Measurements from ENCODE around the gene CEP70. TPM values are rescaled to one million over a fixed set of nuclear protein-coding genes. Genes with fewer than 3 reads are reported as not detected.

The CEP70 gene
- total RNA-seq, 4 donors from 2014 or later = 11.2 to 57.8 (median 23.0) TPM

- no peak for DNase-seq
- Histone ChIP-seq H3K27me3 (no peaks in the 10 kb centered on the region), H3K36me3 (no peaks in the 10 kb centered on the region), H3K4me3 (no peak overlapping the region), H3K4me1 (no peaks in the 10 kb centered on the region), H3K9me3 (no peaks in the 10 kb centered on the region), H3K27ac (no peak overlapping the region)
- TF ChIP-seq POLR2A (IDR thresholded peaks at IDR 0.05) (no peak), CTCF (IDR thresholded peaks at IDR 0.05) (no peak)
Measured at GRCh38 chr3:138472141-138472825, 121.8 kb downstream of the CEP70 start.

GRCh38 chr3:138471481-138471880 lies 122.6 kb downstream of the CEP70 start:
- Histone ChIP-seq H3K4me3 (no peak overlapping the region), H3K27me3 (no peaks in the 10 kb centered on the region), H3K4me1 (no peaks in the 10 kb centered on the region), H3K9me3 (no peaks in the 10 kb centered on the region), H3K36me3 (no peaks in the 10 kb centered on the region), H3K27ac (peak overlapping the region in 1 of 4 donors; percentile 6)
- no peak for DNase-seq
- no peak for TF ChIP-seq CTCF (IDR thresholded peaks at IDR 0.05)
- no peak for TF ChIP-seq POLR2A (IDR thresholded peaks at IDR 0.05)

- no peaks in the 10 kb centered on the region for H3K4me1 ChIP-seq
- H3K27ac ChIP-seq = peak overlapping the region in 1 of 4 donors; percentile 6
- no peak overlapping the region for H3K4me3 ChIP-seq
- H3K27me3 ChIP-seq = no peaks in the 10 kb centered on the region
- no peaks in the 10 kb centered on the region for H3K9me3 ChIP-seq
- no peak for DNase-seq
- H3K36me3 ChIP-seq = no peaks in the 10 kb centered on the region
- TF ChIP-seq CTCF (IDR thresholded peaks at IDR 0.05) = no peak
Measured at GRCh38 chr3:138470687-138471086, 123.4 kb downstream of the CEP70 start.

GRCh38 chr3:138469874-138470273 lies 124.2 kb downstream of the CEP70 start:
- Histone ChIP-seq H3K36me3 (no peaks in the 10 kb centered on the region), H3K4me1 (no peaks in the 10 kb centered on the region), H3K9me3 (no peaks in the 10 kb centered on the region), H3K27ac (no peak overlapping the region), H3K27me3 (no peaks in the 10 kb centered on the region), H3K4me3 (no peak overlapping the region)
- no peak for DNase-seq
- TF ChIP-seq CTCF (IDR thresholded peaks at IDR 0.05) = no peak
- TF ChIP-seq POLR2A (IDR thresholded peaks at IDR 0.05) = no peak

GRCh38 chr3:138468886-138469285 lies 125.2 kb downstream of the CEP70 start:
- no peaks in the 10 kb centered on the region for H3K4me1 ChIP-seq
- no peaks in the 10 kb centered on the region for H3K36me3 ChIP-seq
- H3K27me3 ChIP-seq = no peaks in the 10 kb centered on the region
- H3K27ac ChIP-seq = no peak overlapping the region
- DNase-seq = no peak
- TF ChIP-seq POLR2A (IDR thresholded peaks at IDR 0.05) = no peak
- TF ChIP-seq CTCF (IDR thresholded peaks at IDR 0.05) = no peak
- no peak overlapping the region for H3K4me3 ChIP-seq
- H3K9me3 ChIP-seq = no peaks in the 10 kb centered on the region

GRCh38 chr3:138468451-138468850 lies 125.6 kb downstream of the CEP70 start:
- no peaks in the 10 kb centered on the region for H3K4me1 ChIP-seq
- no peak overlapping the region for H3K27ac ChIP-seq
- H3K9me3 ChIP-seq = no peaks in the 10 kb centered on the region
- DNase-seq = no peak
- TF ChIP-seq POLR2A (IDR thresholded peaks at IDR 0.05) (no peak), CTCF (IDR thresholded peaks at IDR 0.05) (no peak)
- no peak overlapping the region for H3K4me3 ChIP-seq
- no peaks in the 10 kb centered on the region for H3K36me3 ChIP-seq
- H3K27me3 ChIP-seq = no peaks in the 10 kb centered on the region
